H9 (cell line): ENCODE measurements around the gene ANGPTL7. TPM values are rescaled to one million over a fixed set of nuclear protein-coding genes. Genes with fewer than 3 reads are reported as not detected.

Experiments used
- DNase-seq: peaks from one replicate; pipeline ENCODE4 v3.0.0-alpha.2; 2017
- H2AFZ ChIP-seq: one replicate; pipeline ENCODE4 v1.6.1; 2013; ENCODE audit warnings: mild to moderate bottlenecking, low read length, control low read depth, moderate library complexity
- H2AK5ac ChIP-seq: 2 replicates; pipeline ENCODE4 v1.6.1; 2013; ENCODE audit warnings: low read length, control low read depth, mixed read lengths; ENCODE audit not compliant: insufficient read length
- H2BK120ac ChIP-seq: one replicate; pipeline ENCODE4 v1.6.1; 2013; ENCODE audit warnings: low read depth, mild to moderate bottlenecking, low read length, control low read depth, inconsistent platforms; ENCODE audit not compliant: poor library complexity, severe bottlenecking
- H2BK12ac ChIP-seq: 2 replicates; pipeline ENCODE4 v1.6.1; 2013; ENCODE audit warnings: low read length, control low read depth, mixed read lengths, low read depth; ENCODE audit not compliant: insufficient read length
- H2BK15ac ChIP-seq: 2 replicates; pipeline ENCODE4 v1.6.1; 2013; ENCODE audit warnings: low read depth, low read length, control low read depth
- H2BK20ac ChIP-seq: one replicate; pipeline ENCODE4 v1.6.1; 2013; ENCODE audit warnings: low read depth, mild to moderate bottlenecking, low read length, control low read depth, inconsistent platforms; ENCODE audit not compliant: poor library complexity, severe bottlenecking
- H2BK5ac ChIP-seq: 2 replicates; pipeline ENCODE4 v1.6.1; 2013; ENCODE audit warnings: low read length, control low read depth, mixed read lengths; ENCODE audit not compliant: insufficient read length
- H3K14ac ChIP-seq: 2 replicates; pipeline ENCODE4 v1.6.1; 2013; ENCODE audit warnings: low read length, control low read depth; ENCODE audit not compliant: insufficient read depth
- H3K18ac ChIP-seq: 2 replicates; pipeline ENCODE4 v1.6.1; 2013; ENCODE audit warnings: low read depth, mild to moderate bottlenecking, mixed read lengths, low read length, control low read depth; ENCODE audit not compliant: insufficient read length
- H3K23ac ChIP-seq: 2 replicates; pipeline ENCODE4 v1.6.1; 2013; ENCODE audit warnings: low read length, control low read depth, mixed read lengths, low read depth; ENCODE audit not compliant: insufficient read length
- H3K23me2 ChIP-seq: 2 replicates; pipeline ENCODE4 v1.6.1; 2013; ENCODE audit warnings: low read depth, mild to moderate bottlenecking, mixed read lengths, low read length, control low read depth; ENCODE audit not compliant: insufficient read length, poor library complexity, severe bottlenecking
- H3K27ac ChIP-seq: 2 replicates; pipeline ENCODE4 v1.5.1; 2013; ENCODE audit warnings: low read length, control low read depth, mixed read lengths, low read depth; ENCODE audit not compliant: insufficient read length
- H3K27me3 ChIP-seq: 2 replicates; pipeline ENCODE4 v1.6.1; 2013; ENCODE audit warnings: low read length, control low read depth, inconsistent platforms; ENCODE audit not compliant: insufficient read depth
- H3K4ac ChIP-seq: 2 replicates; pipeline ENCODE4 v1.6.1; 2013; ENCODE audit warnings: low read depth, mild to moderate bottlenecking, control low read depth, inconsistent platforms, low read length, moderate library complexity
- H3K4me1 ChIP-seq: 2 replicates; pipeline ENCODE4 v1.6.1; 2013; ENCODE audit warnings: low read length, control low read depth, inconsistent platforms; ENCODE audit not compliant: insufficient read depth
- H3K4me2 ChIP-seq: 2 replicates; pipeline ENCODE4 v1.6.1; 2013; ENCODE audit warnings: low read length, control low read depth, mixed read lengths; ENCODE audit not compliant: insufficient read length, insufficient read depth
- H3K56ac ChIP-seq: 2 replicates; pipeline ENCODE4 v1.6.1; 2013; ENCODE audit warnings: low read depth, mild to moderate bottlenecking, mixed read lengths, low read length, control low read depth; ENCODE audit not compliant: insufficient read length
- H3K79me1 ChIP-seq: 2 replicates; pipeline ENCODE4 v1.6.1; 2013; ENCODE audit warnings: low read depth, mild to moderate bottlenecking, moderate library complexity, low read length, control low read depth, inconsistent platforms; ENCODE audit not compliant: insufficient read depth, poor library complexity, severe bottlenecking
- H3K79me2 ChIP-seq: 2 replicates; pipeline ENCODE4 v1.6.1; 2013; ENCODE audit warnings: low read length, control low read depth, inconsistent platforms; ENCODE audit not compliant: insufficient read depth
- H3K9ac ChIP-seq: 2 replicates; pipeline ENCODE4 v1.6.1; 2013; ENCODE audit warnings: low read length, control low read depth, mixed read lengths; ENCODE audit not compliant: insufficient read length; ENCODE audit errors: extremely low read depth
- H3K9me3 ChIP-seq: one replicate; pipeline ENCODE4 v1.6.1; 2013; ENCODE audit warnings: low read depth, low read length, inconsistent platforms; ENCODE audit not compliant: control insufficient read depth
- H3T11ph ChIP-seq: one replicate; pipeline ENCODE4 v1.6.1; 2013; ENCODE audit warnings: mild to moderate bottlenecking, low read length, control low read depth, inconsistent platforms
- H4K20me1 ChIP-seq: one replicate; pipeline ENCODE4 v1.6.1; 2013; ENCODE audit not compliant: control insufficient read depth, insufficient read length, insufficient read depth
- H4K5ac ChIP-seq: 2 replicates; pipeline ENCODE4 v1.6.1; 2013; ENCODE audit warnings: low read depth, mild to moderate bottlenecking, mixed read lengths, low read length, control low read depth; ENCODE audit not compliant: insufficient read length
- H4K8ac ChIP-seq: replicated peaks from 2 replicates; pipeline ENCODE4 v1.6.1; 2013; ENCODE audit warnings: low read length, control low read depth, mixed read lengths, low read depth; ENCODE audit not compliant: insufficient read length
- H4K91ac ChIP-seq: 2 replicates; pipeline ENCODE4 v1.6.1; 2013; ENCODE audit warnings: low read depth, mild to moderate bottlenecking, moderate library complexity, mixed read lengths, low read length, control low read depth; ENCODE audit not compliant: insufficient read length
- H3K27ac Mint-ChIP-seq, 3 experiments: 2 replicates in 2 of 3; 3 replicates in 1 of 3; pipeline ENCODE4 v1.8.0; 2020 to 2021; ENCODE audit warnings: mixed read lengths in 3 of 3, mild to moderate bottlenecking in 1 of 3, moderate library complexity in 1 of 3
- H3K27me3 Mint-ChIP-seq: 2 replicates; pipeline ENCODE4 v1.8.0; 2021; ENCODE audit warnings: low read depth, mild to moderate bottlenecking, moderate library complexity, mixed read lengths
- H3K36me3 Mint-ChIP-seq, 3 experiments: 2 replicates in 2 of 3; 3 replicates in 1 of 3; pipeline ENCODE4 v1.8.0; 2020 to 2021; ENCODE audit warnings: low read depth in 3 of 3, mixed read lengths in 3 of 3; ENCODE audit not compliant: insufficient read depth in 1 of 3
- H3K4me1 Mint-ChIP-seq, 2 experiments: 2 replicates each; pipeline ENCODE4 v1.8.0; 2020; ENCODE audit warnings: mixed read lengths in 2 of 2
- H3K4me3 Mint-ChIP-seq, 2 experiments: 2 replicates in 1 of 2; 3 replicates in 1 of 2; pipeline ENCODE4 v1.8.0; 2020 to 2021; ENCODE audit warnings: mild to moderate bottlenecking in 2 of 2, mixed read lengths in 2 of 2, moderate library complexity in 1 of 2
- H3K9me3 Mint-ChIP-seq, 2 experiments: 2 replicates in 1 of 2; 3 replicates in 1 of 2; pipeline ENCODE4 v1.8.0; 2020; ENCODE audit warnings: mild to moderate bottlenecking in 2 of 2, mixed read lengths in 2 of 2, moderate library complexity in 1 of 2
- total RNA-seq: library from RNA; stranded (reverse); gene quantifications from 2 replicates; pipeline ENCODE4 v1.2.1, GENCODE V29; 2021
- TF ChIP-seq, protein P1 (sequence below): fragments of 200-600 bp; sonication (generic); conservative IDR thresholded peaks from 3 replicates; pipeline ENCODE4 v1.8.0; 2021; ENCODE audit warnings: antibody characterized with exemption, mild to moderate bottlenecking

Gene ANGPTL7
- total RNA-seq, 1 experiment from 2014 or later = not detected

DNA sequence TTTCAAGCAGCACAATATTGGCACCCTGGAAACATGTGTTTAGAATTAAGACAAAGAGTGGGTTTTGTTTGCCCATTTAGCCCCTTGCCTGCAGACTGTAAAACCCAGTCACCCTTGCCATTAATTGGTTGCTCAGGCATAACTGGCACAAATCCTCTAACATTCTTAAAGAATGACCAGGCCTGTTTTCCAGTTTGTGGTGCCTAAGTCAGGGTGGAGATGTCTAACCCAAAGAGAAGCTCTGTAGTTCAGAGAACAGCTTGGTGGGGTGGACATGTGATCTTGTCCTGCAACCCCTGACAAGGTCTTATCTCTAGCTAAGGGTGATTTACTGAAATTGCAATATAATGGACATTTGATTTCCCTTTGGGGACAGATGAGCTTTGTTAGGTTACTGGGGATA is 8.8 kb upstream of the ANGPTL7 start:
- H3K9me3 Mint-ChIP-seq = no peaks in the 10 kb centered on the region

More for the DNA sequence above, 8.8 kb upstream of the ANGPTL7 start:
- Histone ChIP-seq H3K4me1 (no peaks in the 10 kb centered on the region), H3K79me1 (no peaks in the 10 kb centered on the region), H2BK120ac (no peak overlapping the region), H3K4me2 (no peak overlapping the region), H4K5ac (no peak overlapping the region), H3K79me2 (no peaks in the 10 kb centered on the region), H3K56ac (no peak overlapping the region), H3K14ac (no peak overlapping the region), H4K91ac (no peak overlapping the region), H3K9me3 (no peaks in the 10 kb centered on the region), H2AFZ (no peak overlapping the region), H3K23ac (no peak overlapping the region), H2BK5ac (no peak overlapping the region), H3K18ac (no peak overlapping the region), H4K8ac (no peak overlapping the region), H3K27me3 (no peaks in the 10 kb centered on the region), H2AK5ac (no peak overlapping the region), H2BK20ac (no peak overlapping the region), H4K20me1 (no peaks in the 10 kb centered on the region), H3K9ac (no peak overlapping the region), H3K4ac (no peak overlapping the region), H3T11ph (no peak overlapping the region), H2BK15ac (no peak overlapping the region), H3K27ac (no peak overlapping the region), H2BK12ac (no peak overlapping the region), H3K23me2 (no peaks in the 10 kb centered on the region)
- no peak for DNase-seq
- Mint-ChIP-seq H3K27ac (0 out of 7 replicates have a peak overlapping the region, but pooled peaks of 1 of the 3 experiments have one; percentile 28), H3K4me3 (no peak overlapping the region), H3K27me3 (no peaks in the 10 kb centered on the region), H3K4me1 (peaks cover 0 to 4% of the 10 kb centered on the region in 2 experiments; a peak in 2 of 4 replicates), H3K36me3 (peaks cover 7 to 17% (median 15%) of the 10 kb centered on the region in 3 experiments; a peak in 6 of 7 replicates)
- TF ChIP-seq, protein P1, sequence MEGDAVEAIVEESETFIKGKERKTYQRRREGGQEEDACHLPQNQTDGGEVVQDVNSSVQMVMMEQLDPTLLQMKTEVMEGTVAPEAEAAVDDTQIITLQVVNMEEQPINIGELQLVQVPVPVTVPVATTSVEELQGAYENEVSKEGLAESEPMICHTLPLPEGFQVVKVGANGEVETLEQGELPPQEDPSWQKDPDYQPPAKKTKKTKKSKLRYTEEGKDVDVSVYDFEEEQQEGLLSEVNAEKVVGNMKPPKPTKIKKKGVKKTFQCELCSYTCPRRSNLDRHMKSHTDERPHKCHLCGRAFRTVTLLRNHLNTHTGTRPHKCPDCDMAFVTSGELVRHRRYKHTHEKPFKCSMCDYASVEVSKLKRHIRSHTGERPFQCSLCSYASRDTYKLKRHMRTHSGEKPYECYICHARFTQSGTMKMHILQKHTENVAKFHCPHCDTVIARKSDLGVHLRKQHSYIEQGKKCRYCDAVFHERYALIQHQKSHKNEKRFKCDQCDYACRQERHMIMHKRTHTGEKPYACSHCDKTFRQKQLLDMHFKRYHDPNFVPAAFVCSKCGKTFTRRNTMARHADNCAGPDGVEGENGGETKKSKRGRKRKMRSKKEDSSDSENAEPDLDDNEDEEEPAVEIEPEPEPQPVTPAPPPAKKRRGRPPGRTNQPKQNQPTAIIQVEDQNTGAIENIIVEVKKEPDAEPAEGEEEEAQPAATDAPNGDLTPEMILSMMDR = no peak
